ENCODE measurements around the gene CTTN.
A peak's percentile ranks its signal among the peaks of the same experiment; 100 is the strongest.

Gene CTTN

DNA sequence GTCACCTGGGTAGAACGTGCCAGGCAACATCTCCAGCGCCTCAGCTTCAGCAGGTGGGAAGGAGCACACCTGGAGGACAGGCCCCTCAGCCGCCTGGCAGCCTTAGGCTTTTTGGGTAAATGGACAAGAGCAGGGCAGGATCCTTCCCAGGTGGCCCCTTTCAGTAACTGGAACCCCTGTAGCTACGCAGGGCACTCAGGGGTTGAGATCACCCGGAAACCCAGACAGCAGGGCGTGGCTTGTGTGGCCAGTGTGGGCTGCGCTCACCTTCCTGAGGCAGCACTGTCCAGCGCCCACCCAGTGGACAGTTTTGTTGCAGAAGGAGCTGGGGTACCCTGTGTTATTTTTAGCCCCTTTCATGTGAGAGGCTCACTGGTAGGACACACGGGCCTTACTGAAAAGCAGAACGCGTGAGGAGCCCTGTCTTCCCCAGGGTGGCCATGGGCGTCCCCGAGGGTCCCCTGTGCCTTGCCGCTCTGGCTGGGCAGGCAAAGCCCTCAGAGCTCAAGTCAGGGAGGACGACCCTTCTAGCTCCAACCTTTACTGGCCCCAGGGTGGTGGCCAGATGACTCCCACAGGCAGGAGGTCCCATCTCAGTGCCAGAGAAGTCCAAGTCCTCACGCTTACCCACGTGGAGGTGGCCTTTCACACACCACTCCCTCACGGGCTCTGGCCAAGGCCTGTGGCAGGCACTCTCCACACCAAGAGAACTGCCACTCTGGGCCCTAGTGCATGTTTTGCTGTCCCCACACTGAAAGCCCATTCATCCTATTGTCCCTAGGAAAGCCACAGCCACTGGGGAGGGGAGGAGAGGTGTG lies 75.8 kb downstream of the CTTN start:
- Histone ChIP-seq H2AK5ac (ENCODE audit: low read length) (no peak overlapping the region), H3K4me1 (ENCODE audit: control insufficient read depth, low read depth, low read length) (no peaks in the 10 kb centered on the region), H3K4me3 (ENCODE audit: low read length) (no peak overlapping the region), H3K56ac (ENCODE audit: low read length) (no peak overlapping the region), H3K9ac (ENCODE audit: low read length) (no peak overlapping the region), H3K36me3 (ENCODE audit: control insufficient read depth, insufficient read depth, low read length) (no peaks in the 10 kb centered on the region), H3K27ac (ENCODE audit: low read depth, low read length) (no peak overlapping the region), H3K18ac (ENCODE audit: low read length) (no peak overlapping the region), H3K27me3 (ENCODE audit: insufficient read depth, low read length, poor library complexity) (no peaks in the 10 kb centered on the region), H3K4ac (ENCODE audit: low read depth, low read length) (no peak overlapping the region), H3K4me2 (ENCODE audit: low read length) (no peak overlapping the region), H3K23ac (ENCODE audit: low read length) (no peak overlapping the region), H2BK120ac (ENCODE audit: low read depth, low read length) (no peak overlapping the region), H3K79me2 (ENCODE audit: control insufficient read depth, insufficient read depth, low read length) (no peaks in the 10 kb centered on the region), H4K8ac (ENCODE audit: low read depth, low read length) (no peak overlapping the region), H2BK5ac (ENCODE audit: low read length) (no peak overlapping the region), H4K5ac (ENCODE audit: low read length) (no peak overlapping the region), H3K79me1 (ENCODE audit: low read length) (no peaks in the 10 kb centered on the region), H2BK15ac (replicated peaks; ENCODE audit: low read depth) (no peak overlapping the region)
- no CpG with 5 or more reads among the region's 18 CpGs for WGBS (ENCODE audit: extremely low coverage, insufficient coverage, low lambda C conversion rate)
- no peak for DNase-seq

DNA sequence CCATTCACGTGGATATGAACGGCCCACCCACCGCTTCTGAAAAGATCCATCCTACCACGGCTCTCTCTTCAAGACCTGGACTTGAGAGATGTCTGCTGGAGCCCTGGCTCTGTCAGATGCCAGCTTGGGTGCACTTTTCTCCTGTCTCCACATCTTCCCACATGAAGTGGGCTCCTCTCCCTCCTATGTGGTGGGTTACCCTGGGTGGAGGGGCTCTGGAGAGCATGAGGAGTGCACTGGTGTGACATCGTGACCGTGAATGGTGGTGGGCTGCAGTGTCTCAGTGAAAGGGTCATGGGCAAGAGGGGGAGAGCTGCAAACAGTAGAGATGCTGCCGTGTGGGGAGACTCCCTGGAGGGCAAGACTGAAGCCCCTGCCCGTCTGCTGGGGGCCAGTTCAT lies 76.4 kb downstream of the CTTN start:
- H3K23ac ChIP-seq (ENCODE audit: low read length): peak overlapping the region; percentile 20
- H2BK120ac ChIP-seq (ENCODE audit: low read depth, low read length): no peak overlapping the region
- no peaks in the 10 kb centered on the region for H3K79me1 ChIP-seq (ENCODE audit: low read length)
- DNase-seq: no peak
- H3K36me3 ChIP-seq (ENCODE audit: control insufficient read depth, insufficient read depth, low read length): no peaks in the 10 kb centered on the region
- H3K4me2 ChIP-seq (ENCODE audit: low read length): no peak overlapping the region
- H3K9ac ChIP-seq (ENCODE audit: low read length): no peak overlapping the region
- H3K27ac ChIP-seq (ENCODE audit: low read depth, low read length): no peak overlapping the region
- H2BK5ac ChIP-seq (ENCODE audit: low read length): no peak overlapping the region
- H3K56ac ChIP-seq (ENCODE audit: low read length): no peak overlapping the region
- no peak overlapping the region for H2BK15ac ChIP-seq (replicated peaks; ENCODE audit: low read depth)
- no peaks in the 10 kb centered on the region for H3K4me1 ChIP-seq (ENCODE audit: control insufficient read depth, low read depth, low read length)
- H3K4me3 ChIP-seq (ENCODE audit: low read length): no peak overlapping the region
- no peaks in the 10 kb centered on the region for H3K79me2 ChIP-seq (ENCODE audit: control insufficient read depth, insufficient read depth, low read length)
- no peak overlapping the region for H3K18ac ChIP-seq (ENCODE audit: low read length)
- H2AK5ac ChIP-seq (ENCODE audit: low read length): no peak overlapping the region
- no peak overlapping the region for H3K4ac ChIP-seq (ENCODE audit: low read depth, low read length)
- no CpG with 5 or more reads among the region's 8 CpGs for WGBS (ENCODE audit: extremely low coverage, insufficient coverage, low lambda C conversion rate)
- no peak overlapping the region for H4K5ac ChIP-seq (ENCODE audit: low read length)
- no peak overlapping the region for H4K8ac ChIP-seq (ENCODE audit: low read depth, low read length)
- H3K27me3 ChIP-seq (ENCODE audit: insufficient read depth, low read length, poor library complexity): no peaks in the 10 kb centered on the region

DNA sequence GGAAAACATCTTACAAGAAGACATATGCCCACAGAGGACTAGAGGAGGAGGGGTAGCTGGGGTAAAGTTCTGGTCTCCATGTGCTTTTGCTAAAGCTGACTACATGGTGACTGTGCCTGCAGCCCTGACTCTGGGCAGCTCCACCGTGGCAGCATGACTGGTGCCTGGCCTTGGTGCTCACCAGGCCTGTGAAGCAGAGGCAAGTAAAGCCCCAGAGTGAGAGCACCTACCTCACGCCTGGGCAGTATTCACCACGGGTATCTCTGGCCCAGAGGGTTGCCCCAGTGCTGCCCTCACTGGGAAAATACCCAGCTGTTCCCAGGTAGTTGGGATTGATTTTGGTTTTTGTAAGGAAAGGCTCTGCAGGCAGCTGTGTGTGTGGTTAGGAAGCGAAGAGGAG lies 78.3 kb downstream of the CTTN start:
- H2BK120ac ChIP-seq (ENCODE audit: low read depth, low read length): no peak overlapping the region
- H2BK15ac ChIP-seq (replicated peaks; ENCODE audit: low read depth): no peak overlapping the region
- no peak overlapping the region for H2BK5ac ChIP-seq (ENCODE audit: low read length)
- no peak overlapping the region for H3K18ac ChIP-seq (ENCODE audit: low read length)
- H3K4me2 ChIP-seq (ENCODE audit: low read length): no peak overlapping the region
- no peak for DNase-seq
- no peak overlapping the region for H3K4me3 ChIP-seq (ENCODE audit: low read length)
- H4K8ac ChIP-seq (ENCODE audit: low read depth, low read length): no peak overlapping the region
- H3K79me2 ChIP-seq (ENCODE audit: control insufficient read depth, insufficient read depth, low read length): no peaks in the 10 kb centered on the region
- no peaks in the 10 kb centered on the region for H3K4me1 ChIP-seq (ENCODE audit: control insufficient read depth, low read depth, low read length)
- no peak overlapping the region for H4K5ac ChIP-seq (ENCODE audit: low read length)
- no peaks in the 10 kb centered on the region for H3K36me3 ChIP-seq (ENCODE audit: control insufficient read depth, insufficient read depth, low read length)
- no peak overlapping the region for H3K4ac ChIP-seq (ENCODE audit: low read depth, low read length)
- H3K79me1 ChIP-seq (ENCODE audit: low read length): no peaks in the 10 kb centered on the region
- H3K9ac ChIP-seq (ENCODE audit: low read length): no peak overlapping the region
- H2AK5ac ChIP-seq (ENCODE audit: low read length): no peak overlapping the region
- H3K23ac ChIP-seq (ENCODE audit: low read length): no peak overlapping the region
- no CpG with 5 or more reads among the region's 4 CpGs for WGBS (ENCODE audit: extremely low coverage, insufficient coverage, low lambda C conversion rate)
- H3K56ac ChIP-seq (ENCODE audit: low read length): no peak overlapping the region
- no peaks in the 10 kb centered on the region for H3K27me3 ChIP-seq (ENCODE audit: insufficient read depth, low read length, poor library complexity)
- no peak overlapping the region for H3K27ac ChIP-seq (ENCODE audit: low read depth, low read length)

DNA sequence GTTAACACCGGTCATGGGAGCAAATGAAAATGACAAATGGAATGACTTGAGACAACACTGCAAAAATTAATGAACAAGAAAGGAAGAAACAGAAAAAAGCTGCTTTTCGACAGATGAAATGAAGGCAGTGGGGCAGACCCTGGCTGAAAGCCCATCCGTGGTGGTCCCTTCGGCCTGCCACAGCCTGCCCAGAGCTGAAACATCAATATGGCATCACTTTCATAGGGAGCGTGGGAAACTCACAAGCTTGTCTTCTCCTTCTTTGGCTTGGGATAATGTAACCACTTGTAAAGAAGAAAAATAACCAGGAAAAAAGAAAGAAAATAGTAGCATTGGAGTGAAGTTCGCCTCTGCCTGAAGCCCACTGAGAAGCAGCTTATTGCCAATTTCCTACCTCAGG lies 78.8 kb downstream of the CTTN start:
- Histone ChIP-seq H3K4me1 (ENCODE audit: control insufficient read depth, low read depth, low read length) (no peaks in the 10 kb centered on the region), H3K9ac (ENCODE audit: low read length) (no peak overlapping the region), H3K56ac (ENCODE audit: low read length) (no peak overlapping the region), H3K27ac (ENCODE audit: low read depth, low read length) (no peak overlapping the region), H3K4me2 (ENCODE audit: low read length) (no peak overlapping the region), H3K18ac (ENCODE audit: low read length) (no peak overlapping the region), H3K4me3 (ENCODE audit: low read length) (no peak overlapping the region), H4K8ac (ENCODE audit: low read depth, low read length) (no peak overlapping the region), H2BK15ac (replicated peaks; ENCODE audit: low read depth) (no peak overlapping the region), H3K79me1 (ENCODE audit: low read length) (no peaks in the 10 kb centered on the region), H4K5ac (ENCODE audit: low read length) (no peak overlapping the region), H3K27me3 (ENCODE audit: insufficient read depth, low read length, poor library complexity) (no peaks in the 10 kb centered on the region), H3K79me2 (ENCODE audit: control insufficient read depth, insufficient read depth, low read length) (no peaks in the 10 kb centered on the region), H2BK5ac (ENCODE audit: low read length) (no peak overlapping the region), H3K4ac (ENCODE audit: low read depth, low read length) (no peak overlapping the region), H3K23ac (ENCODE audit: low read length) (no peak overlapping the region), H2AK5ac (ENCODE audit: low read length) (no peak overlapping the region), H3K36me3 (ENCODE audit: control insufficient read depth, insufficient read depth, low read length) (no peaks in the 10 kb centered on the region), H2BK120ac (ENCODE audit: low read depth, low read length) (no peak overlapping the region)
- no peak for DNase-seq
- whole genome bisulfite sequencing (ENCODE audit: extremely low coverage, insufficient coverage, low lambda C conversion rate): no CpG with 5 or more reads among the region's 6 CpGs

DNA sequence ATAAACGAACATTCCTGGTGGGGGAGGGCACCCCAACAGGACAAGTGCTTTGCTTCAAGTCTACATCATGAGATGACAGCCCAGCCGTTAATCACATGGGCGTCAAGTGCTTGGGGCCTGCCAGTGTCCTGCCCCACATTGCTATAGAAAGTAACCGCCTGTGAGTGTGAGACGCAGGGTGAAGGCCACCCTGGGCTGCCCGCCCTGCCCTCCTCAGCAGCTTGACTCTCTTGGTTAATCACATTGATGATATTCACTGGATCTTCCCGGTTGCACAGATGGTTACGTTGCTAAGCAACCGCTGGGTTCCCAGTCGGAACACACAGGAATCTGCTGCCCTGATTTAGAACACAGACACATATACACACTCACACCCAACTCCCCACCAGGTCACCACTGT lies 79.3 kb downstream of the CTTN start:
- Histone ChIP-seq H4K5ac (ENCODE audit: low read length) (no peak overlapping the region), H3K56ac (ENCODE audit: low read length) (no peak overlapping the region), H3K18ac (ENCODE audit: low read length) (no peak overlapping the region), H4K8ac (ENCODE audit: low read depth, low read length) (no peak overlapping the region), H3K36me3 (ENCODE audit: control insufficient read depth, insufficient read depth, low read length) (no peaks in the 10 kb centered on the region), H2AK5ac (ENCODE audit: low read length) (no peak overlapping the region), H3K79me2 (ENCODE audit: control insufficient read depth, insufficient read depth, low read length) (no peaks in the 10 kb centered on the region), H3K79me1 (ENCODE audit: low read length) (no peaks in the 10 kb centered on the region), H3K27ac (ENCODE audit: low read depth, low read length) (no peak overlapping the region), H3K9ac (ENCODE audit: low read length) (no peak overlapping the region), H3K23ac (ENCODE audit: low read length) (no peak overlapping the region), H2BK15ac (replicated peaks; ENCODE audit: low read depth) (no peak overlapping the region), H3K4me1 (ENCODE audit: control insufficient read depth, low read depth, low read length) (no peaks in the 10 kb centered on the region), H3K4me2 (ENCODE audit: low read length) (no peak overlapping the region), H2BK120ac (ENCODE audit: low read depth, low read length) (no peak overlapping the region), H2BK5ac (ENCODE audit: low read length) (no peak overlapping the region), H3K27me3 (ENCODE audit: insufficient read depth, low read length, poor library complexity) (no peaks in the 10 kb centered on the region), H3K4ac (ENCODE audit: low read depth, low read length) (no peak overlapping the region), H3K4me3 (ENCODE audit: low read length) (no peak overlapping the region)
- WGBS (ENCODE audit: extremely low coverage, insufficient coverage, low lambda C conversion rate): no CpG with 5 or more reads among the region's 10 CpGs
- DNase-seq: no peak
